GM21576 (cell line): ENCODE results near the gene KCNG2.

Experiments used
- ATAC-seq: cut with Tn5 transposase; IDR thresholded peaks from one replicate; pipeline ENCODE4 v1.9.1; 2021; ENCODE audit warnings: mild to moderate bottlenecking, moderate library complexity; ENCODE audit not compliant: unreplicated experiment

The KCNG2 gene

DNA sequence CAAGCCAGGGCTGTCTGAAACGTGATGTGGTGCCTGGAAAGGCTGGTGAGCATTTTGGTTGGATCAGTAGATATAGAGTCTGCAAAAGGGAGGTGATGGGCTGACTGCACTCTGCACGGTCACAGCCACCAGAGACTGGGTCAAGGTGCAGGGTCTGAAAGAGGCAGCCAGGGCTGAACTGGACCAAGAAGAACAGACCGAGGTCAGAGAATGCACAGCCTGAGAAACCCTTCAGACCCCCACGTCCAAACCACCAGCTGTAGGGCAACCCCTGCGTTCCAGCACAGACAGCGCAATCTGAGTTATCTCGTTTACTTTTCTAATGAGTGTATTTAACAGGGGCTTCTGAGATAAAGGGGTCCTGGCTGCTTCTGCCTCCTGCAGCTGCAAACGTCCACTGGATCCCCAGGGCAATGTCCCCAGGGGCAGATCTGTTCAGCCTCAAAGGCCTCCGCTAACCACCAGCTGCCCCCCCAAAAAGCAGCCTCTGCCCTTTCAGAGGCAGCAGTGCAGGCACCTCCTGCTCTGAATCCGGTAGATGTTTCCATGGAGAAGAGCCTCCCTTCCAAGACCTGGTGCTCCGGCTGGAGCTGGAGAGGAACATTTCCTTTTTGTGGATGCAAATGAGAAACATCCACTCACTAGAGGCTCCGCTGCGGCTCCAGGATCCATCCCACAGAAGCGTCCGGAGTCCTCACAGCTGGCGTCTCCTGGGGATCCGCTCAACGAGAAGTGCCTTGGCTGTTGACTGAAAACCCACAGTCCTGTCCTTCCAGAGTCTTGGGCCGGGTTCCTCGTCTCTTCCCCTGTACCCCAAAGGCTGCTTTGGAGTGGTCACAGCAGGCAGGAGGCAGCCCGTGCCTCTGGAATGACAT, 970 bp upstream of the KCNG2 start:
- ATAC-seq: no peak

DNA sequence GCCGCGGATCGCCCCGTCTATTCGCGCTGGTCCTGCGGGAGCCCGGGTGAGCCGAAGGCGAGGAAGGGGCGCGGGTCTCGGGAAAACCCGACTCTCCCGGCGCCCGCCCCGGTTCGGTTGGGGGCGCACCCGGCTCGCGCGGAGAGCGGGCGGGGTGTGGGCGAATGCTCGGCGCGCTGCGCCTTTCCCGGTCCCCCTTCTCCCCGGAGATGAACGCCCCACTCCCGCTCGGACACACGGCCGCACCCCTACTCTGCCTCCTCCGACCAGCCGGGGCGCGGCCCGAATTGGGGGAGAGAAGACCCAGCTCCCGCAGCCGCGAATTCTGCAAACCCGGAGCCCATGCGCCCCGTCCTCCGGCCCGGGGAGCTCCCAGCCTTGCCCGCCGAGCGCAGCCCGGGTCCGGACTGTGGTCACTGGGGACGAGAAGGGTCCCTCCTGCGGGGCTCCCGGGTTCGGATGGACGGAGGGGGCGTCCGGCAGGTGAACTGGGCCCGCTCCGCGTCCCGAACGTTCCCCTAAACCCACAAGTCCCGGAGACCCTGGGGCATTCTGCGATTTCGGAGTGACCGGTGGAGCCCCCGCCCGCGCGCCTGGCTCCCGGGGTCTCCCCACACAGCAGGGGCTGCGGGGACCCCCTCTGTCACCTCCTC, 734 bp downstream of the KCNG2 start:
- ATAC-seq: no peak

DNA sequence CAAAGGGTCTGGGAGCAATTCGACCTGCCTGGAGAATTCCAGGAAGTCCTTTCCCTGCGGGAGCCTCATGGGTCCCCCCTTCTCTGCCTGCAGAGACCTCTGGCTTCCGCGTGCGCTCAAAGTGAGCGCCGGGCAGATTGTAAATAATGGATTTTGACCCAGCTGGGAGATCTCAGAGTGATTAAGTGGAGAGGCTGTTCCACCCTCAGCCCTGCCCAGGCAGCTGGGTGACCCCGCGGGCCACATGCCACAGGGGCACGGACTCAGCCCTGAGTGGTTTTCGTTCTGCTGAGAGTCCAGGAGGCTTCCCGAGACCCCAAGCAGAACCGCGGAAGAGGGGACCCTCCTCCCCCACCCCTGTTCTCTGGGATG, 1.2 kb downstream of the KCNG2 start:
- no peak for ATAC-seq

DNA sequence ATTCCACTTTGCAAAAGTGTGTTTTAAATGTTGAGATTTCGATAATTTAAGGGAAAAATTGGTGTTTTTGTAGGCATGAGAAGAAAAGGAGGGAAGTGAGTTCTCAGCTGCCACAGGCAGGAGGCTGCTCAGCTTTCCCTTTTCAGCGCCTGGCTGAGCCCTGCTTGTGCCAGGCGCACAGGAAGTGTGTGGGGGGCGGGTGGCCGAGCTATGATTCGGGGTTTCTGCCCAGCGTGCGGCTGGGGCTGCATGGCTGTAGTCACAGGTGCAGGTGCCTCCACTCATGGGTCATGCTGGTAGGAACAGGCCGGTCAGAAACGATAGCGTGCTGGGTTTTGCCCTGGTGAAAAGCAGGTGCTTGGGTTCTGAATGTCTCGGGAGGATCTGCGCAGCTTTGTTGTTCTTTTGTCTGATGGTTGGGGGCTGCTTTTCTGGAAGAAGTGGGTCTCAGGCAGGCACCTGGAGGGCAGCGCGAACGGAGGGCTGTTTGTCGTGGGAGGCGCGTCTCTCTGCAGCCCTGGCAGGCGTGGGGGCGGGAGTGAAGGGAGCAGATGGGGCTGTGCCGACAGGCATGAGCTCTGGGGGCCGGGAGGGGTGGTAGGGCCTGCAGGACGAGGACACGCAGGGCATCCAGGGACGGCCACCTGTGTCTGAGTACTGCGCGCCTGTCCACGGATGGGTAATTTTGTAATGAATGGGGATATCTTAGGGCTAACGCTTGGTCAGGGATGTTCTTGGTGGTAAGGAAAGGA, 2.1 kb downstream of the KCNG2 start:
- no peak for ATAC-seq

DNA sequence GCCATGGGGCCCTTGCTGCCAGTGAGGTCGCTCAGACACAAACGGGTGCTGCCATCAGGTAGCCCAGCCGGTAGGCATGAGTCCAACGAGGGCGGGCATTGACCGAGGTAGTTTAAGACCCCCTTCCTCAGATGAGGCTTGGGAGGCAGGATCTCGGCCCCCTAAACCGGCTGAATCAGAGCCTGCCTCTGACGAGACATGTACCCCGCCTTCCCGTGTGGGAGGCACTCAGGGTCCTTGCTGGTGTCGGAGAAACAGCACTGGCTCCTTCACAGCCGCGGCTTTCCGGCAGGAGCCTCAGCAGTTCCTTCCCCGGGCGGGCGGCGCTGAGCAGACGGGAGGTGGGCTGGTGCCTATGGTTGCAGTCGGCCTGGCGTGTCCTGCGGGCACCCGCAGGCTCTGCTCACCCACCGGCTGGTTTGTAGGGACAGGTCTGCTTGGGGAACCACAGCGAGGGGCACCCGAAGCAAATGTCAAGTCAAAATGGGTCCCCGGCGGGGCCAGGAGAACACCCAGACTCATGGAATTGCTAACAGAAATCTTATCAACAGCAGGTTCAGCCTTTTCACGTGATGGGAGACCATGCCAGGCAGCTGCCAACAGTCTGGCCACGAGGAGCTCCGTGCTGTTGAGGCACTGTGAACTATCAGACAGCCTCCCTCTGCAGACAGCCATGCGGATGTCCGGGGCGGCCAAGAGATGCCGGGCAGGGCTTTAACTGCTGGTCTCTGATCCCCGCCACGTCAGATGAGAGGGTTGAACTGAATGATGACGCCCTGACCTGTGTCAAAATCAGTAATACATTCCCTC, 2.8 kb downstream of the KCNG2 start:
- ATAC-seq: no peak

GRCh38 chr18:79801217-79801616, 3.5 kb downstream of the KCNG2 start:
- ATAC-seq: no peak

- no peak for ATAC-seq
Measured at GRCh38 chr18:79801641-79802040, 3.9 kb downstream of the KCNG2 start.

GRCh38 chr18:79802298-79802697, 4.6 kb downstream of the KCNG2 start:
- no peak for ATAC-seq

- ATAC-seq: no peak
Measured at GRCh38 chr18:79803611-79804051, 5.9 kb downstream of the KCNG2 start.

GRCh38 chr18:79804130-79804787, 6.5 kb downstream of the KCNG2 start:
- ATAC-seq: no peak

DNA sequence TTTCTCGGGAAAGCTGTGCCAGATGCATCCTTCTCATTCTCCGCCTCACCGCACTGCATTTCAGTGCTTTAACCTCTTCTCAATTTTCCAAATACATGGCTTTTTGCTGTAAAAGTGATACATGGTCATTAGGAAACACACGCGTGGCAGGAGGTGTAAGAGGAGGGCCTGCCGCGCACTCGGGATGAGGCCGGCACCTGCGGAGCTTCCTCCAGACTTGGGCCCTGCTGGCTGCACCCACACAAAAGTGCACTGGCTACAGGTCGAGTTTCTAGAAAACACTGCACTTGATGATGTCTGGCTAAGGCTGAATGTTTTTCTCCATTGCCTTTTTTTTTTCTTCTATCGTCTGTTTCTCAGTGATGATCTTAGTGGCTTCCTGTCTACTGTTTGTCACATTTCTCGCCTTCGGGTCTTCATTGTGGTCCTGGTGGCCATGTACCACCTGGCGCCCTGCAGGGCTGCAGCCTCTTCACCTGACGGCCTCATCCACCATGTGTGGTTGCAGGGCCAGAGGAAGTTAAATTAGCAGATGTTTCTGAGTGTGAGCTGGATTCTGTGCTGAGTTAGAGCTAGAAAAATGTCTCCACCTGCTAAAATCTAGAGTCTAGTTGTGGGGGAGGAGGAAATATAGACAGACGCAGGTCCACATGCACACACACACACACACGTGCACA, 7.6 kb downstream of the KCNG2 start:
- ATAC-seq: no peak

DNA sequence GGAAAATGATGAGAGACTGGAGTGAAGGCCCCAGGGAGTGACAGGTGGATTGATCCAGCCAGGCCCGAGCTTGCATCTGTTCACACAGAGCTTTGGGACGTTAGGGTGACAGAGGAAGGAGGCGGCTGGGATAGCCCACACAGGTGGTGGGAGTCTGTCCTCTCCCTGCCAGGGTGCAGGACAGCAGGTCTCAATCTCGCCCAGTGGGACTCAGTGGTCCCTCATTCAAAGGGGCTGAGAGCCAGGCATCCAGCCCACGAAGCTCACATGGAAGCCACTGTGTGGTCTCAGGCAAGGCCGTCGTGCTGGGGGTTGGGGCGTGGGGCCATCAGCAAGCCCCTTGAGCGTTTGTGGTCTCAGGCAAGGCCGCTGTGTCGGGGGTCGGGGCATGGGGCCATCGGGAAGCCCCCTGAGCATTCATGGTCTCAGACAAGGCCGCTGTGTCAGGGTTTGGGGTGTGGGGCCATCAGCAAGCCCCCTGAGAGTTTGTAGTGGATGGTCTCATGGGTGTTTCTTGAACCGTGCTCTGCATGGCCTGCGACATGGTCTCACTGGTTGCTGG, 8.3 kb downstream of the KCNG2 start:
- ATAC-seq: no peak

DNA sequence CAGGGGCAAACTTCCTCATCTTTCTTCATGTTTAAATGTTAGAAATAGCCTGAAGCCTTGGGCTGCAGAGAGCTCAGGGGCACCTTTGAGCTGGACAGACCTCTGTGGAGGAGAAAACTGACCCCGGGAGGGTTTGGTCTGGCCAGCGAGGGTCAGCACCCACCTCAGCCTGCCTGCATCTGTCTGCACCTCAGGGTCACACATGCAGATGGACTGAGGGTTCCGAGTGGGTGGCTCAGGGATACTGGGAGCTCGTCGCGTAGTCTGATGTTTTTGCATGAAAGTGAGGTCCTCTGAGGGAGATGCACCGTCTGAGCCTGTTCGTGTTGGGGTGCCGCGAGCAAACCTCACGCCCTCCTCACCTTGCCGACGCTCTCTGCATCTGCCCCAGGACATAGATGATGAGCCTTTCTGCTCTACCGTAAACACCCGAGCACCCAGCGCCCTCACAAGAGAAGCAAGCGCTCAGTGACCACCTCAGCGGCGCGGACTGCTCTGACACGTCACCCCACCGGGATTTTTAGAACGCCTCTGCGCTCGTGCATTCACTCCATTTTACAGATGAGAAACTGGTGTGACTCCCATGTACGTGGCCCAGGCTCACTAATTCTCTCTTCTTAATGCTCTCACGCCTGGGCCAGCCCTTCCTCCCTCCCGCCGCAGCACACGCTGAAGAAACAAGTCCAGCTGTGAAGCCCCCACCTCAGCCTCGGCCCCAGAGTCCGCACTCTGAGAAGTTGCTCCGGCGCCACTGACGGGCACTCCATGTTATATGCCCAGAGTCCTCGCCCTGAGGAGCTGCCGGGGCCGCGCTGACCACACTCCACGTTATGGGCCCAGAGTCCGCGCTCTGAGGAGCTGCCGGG, 9.5 kb downstream of the KCNG2 start:
- ATAC-seq: no peak

- ATAC-seq: no peak
Measured at GRCh38 chr18:79809482-79810192, 11.9 kb downstream of the KCNG2 start.

- no peak for ATAC-seq
Measured at GRCh38 chr18:79812052-79812451, 14.3 kb downstream of the KCNG2 start.

GRCh38 chr18:79814373-79814772, 16.6 kb downstream of the KCNG2 start:
- ATAC-seq: no peak

- ATAC-seq: no peak
Measured at GRCh38 chr18:79815657-79816056, 17.9 kb downstream of the KCNG2 start.

DNA sequence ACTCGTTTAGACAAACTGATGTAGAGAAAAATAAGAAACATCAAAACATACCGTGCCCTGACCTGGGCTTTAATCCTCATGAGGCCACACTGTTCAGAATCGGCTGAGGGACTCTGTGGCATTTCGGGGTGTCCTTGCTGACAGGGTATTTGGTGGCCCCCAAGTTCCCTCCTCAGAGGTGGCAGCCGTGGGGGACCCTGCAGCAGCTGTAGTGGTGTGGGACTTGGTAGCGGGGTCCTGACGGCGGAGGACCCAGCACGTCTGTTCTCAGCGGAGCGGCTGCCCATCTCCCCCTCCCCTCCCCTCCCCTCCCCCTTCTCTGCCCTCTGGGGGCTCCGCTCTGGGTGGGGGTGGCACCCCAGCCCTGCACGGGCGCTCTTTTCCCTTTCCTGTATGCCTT, 18.4 kb downstream of the KCNG2 start:
- no peak for ATAC-seq
